Activated CD8-positive, alpha-beta memory T cell treated with anti-CD3 and anti-CD28 coated beads for 24 hours (primary cell): Measurements from ENCODE around the gene EIF6.
A peak's percentile ranks its signal among the peaks of the same experiment; 100 is the strongest.

Source experiments
- DNase-seq: peaks from one replicate; pipeline ENCODE4 v3.0.0-alpha.2; 2020

EIF6 gene

DNA sequence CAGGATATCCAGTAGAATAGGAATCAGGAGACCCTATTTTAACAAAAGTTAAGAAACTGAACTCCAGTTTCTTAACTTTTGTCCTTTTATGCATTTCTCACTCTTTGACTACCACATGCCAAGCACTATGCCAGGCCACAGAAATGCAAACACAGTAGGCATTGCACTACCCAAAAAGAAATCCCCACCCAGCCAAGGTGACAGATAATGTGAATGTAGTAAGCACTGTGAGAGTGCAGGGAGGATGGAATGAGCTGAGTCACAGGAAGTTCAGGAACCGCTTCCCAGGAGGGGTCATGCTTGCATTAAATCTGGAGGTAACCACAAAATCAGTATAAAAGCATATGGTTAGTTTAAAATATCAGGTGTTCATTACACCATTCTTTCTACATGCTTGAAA is 27.7 kb upstream of the EIF6 start:
- DNase-seq = no peak

GRCh38 chr20:35311822-35312221 is 27.2 kb upstream of the EIF6 start:
- no peak for DNase-seq

DNA sequence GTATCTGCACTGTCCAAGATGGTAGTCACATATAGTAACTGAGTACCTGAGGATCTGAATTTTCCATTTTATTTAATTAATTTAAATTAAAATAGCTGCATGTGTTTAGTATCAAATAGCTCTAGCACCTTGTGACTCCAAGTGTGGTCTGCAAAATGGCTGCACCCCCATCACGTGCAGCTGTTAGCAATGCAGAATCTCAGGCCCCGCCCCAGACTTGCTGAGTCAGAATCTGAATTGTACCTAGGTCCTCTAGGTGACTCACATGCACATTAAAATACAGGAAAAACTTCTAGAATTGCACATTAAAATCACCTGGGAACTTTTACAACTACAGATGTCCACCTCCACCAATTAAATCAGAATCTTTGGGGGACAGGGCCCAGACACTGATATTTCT is 26.8 kb upstream of the EIF6 start:
- no peak for DNase-seq

- DNase-seq = no peak
Observed at GRCh38 chr20:35307666-35308653, 23.4 kb upstream of the EIF6 start.

GRCh38 chr20:35306931-35307517 is 22.5 kb upstream of the EIF6 start:
- DNase-seq = no peak

- DNase-seq = peak; percentile 81
Observed at GRCh38 chr20:35305682-35306556, 21.3 kb upstream of the EIF6 start.

DNA sequence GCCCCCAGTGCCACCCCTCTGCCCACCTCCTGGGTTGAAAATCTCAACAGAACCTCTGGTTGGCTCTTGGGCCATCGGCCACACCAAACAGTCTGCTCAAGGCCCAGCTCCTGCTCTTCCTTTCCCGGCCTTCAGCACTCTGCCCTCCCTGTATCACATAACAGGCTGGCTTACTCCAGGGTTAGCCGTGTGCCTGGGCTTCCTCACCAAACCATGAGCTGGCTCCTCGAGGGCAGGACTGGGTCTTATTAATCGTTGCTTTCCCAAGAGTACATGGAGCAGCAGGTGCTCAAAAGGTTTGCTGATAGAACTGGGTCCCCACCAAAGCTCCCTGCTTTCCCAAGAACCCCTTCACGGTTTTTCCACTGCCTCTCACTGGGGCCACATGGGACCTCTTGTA is 20.4 kb upstream of the EIF6 start:
- no peak for DNase-seq

- peak; percentile 90 for DNase-seq
Observed at GRCh38 chr20:35303735-35304491, 19.3 kb upstream of the EIF6 start.

GRCh38 chr20:35303382-35303734 is 18.8 kb upstream of the EIF6 start:
- no peak for DNase-seq

- no peak for DNase-seq
Observed at GRCh38 chr20:35302421-35303335, 18.1 kb upstream of the EIF6 start.

- no peak for DNase-seq
Observed at GRCh38 chr20:35301426-35301825, 16.9 kb upstream of the EIF6 start.

DNA sequence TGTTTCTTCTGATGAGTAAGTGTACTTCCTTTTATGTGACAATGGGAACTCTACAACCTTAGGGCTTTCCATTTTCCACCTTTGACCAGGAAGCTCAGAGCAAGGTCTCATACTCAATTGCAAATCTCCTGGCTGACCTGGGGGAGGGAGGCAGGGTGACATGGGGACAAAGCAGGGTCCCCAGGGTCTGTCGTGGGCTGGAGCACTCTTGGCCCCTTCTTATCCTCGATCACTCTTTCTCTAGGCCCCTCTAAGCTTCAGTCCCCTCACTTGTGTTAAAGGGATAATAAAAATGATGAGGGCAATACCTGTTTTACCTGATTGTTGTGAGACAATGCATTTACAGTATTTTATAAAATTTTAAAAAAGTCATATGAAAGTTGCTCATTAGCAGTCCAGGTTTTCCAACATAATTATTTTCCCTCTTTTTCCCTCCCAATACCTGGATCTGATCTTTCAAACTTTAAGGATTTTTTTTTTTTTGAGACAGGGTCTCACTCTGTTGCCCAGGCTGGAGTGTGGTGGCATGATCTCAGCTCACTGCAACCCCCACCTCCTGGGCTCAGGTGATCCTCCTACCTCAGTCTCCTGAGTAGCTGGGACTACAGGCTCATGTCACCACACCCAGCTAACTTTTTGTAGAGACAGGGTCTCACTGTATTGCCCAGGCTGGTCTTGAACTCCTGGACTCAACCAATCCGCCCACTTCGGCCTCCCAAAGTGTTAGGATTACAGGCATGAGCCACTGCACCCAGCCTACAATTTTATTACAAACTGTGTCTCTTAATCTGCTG is 16.1 kb upstream of the EIF6 start:
- no peak for DNase-seq

- DNase-seq = no peak
Observed at GRCh38 chr20:35299780-35300179, 15.2 kb upstream of the EIF6 start.

GRCh38 chr20:35298264-35298663 is 13.7 kb upstream of the EIF6 start:
- no peak for DNase-seq

DNA sequence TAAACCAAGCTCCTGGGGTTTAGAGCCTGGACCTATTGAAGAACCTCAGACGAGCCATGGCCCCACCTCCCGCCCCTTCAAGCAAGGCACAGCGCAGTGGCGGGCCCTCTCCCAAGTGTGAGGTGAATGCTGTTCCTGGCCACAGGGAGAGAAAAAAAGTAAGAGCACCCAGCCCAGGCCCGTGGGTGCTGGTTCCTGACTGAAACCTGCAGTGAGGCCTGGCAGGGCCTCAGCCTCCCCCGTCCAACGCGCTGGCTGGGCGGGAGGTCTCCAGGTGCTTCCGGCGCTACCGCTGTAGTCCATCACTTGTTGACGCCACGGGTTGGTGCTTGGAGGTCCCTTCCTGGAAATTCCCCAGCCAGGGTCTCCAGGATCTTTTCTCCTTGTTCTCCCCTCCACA is 13.2 kb upstream of the EIF6 start:
- no peak for DNase-seq

DNA sequence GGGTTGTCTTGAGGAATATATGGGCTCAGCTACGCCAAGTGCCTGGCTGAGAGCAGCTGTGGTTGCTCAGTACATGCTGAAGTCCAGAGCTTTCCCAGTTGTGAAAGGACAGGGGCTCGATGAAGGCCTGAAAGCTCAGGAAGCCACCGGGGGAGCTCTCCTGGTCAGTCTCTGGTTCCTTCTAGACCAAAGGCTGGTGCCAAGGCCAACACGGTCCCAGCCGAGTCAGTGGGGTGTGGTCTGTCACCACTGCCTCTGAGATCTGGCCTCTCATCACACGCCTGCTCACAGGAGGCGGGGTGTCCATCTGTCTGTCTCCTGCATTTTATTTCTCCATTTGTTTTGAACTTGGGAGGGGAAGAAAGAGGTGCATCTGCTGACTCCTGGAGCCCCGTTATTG is 12.6 kb upstream of the EIF6 start:
- no peak for DNase-seq

DNA sequence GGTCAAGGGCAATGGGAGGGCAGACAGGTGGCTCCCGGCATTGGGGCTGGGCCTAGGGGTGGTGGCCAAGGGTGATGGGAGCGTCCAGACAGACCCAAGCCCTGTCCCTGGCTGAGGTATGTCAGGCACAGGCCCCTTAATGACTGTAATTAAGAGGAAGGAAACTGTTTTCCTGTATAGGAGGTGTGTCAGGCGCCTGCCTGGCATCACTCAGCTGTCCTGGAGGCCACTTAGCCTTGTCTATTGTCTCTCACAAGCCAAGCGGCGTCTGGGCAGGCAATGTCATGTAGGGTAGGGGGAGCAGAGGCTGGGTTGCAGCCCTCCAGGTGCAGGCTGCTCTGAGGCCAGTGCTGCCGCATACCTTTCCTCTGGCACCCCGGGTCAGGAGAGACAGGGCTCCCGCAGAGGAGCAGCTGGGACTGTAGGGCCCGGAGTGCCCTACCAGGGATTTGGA is 11.6 kb upstream of the EIF6 start:
- no peak for DNase-seq

DNA sequence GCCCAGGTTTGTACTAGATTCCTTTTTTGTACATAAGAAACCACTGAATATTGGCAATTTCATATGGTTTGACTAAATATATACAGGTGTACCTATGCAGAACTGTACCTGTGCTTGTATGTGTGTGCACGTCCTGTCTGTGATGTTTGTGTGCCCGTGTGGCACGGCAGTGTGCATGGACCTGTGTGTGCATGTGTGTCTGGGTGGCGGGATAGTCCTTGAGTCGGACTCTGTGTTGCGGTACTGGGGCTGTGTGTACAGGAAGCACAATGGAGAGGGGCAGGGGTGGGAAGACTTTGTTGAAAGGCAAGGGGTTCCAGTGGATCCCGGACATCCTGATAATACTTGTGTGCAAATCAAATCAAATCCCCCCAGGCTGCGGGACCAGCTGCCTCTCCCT is 11.1 kb upstream of the EIF6 start:
- DNase-seq = no peak

GRCh38 chr20:35295058-35295457 is 10.5 kb upstream of the EIF6 start:
- no peak for DNase-seq

DNA sequence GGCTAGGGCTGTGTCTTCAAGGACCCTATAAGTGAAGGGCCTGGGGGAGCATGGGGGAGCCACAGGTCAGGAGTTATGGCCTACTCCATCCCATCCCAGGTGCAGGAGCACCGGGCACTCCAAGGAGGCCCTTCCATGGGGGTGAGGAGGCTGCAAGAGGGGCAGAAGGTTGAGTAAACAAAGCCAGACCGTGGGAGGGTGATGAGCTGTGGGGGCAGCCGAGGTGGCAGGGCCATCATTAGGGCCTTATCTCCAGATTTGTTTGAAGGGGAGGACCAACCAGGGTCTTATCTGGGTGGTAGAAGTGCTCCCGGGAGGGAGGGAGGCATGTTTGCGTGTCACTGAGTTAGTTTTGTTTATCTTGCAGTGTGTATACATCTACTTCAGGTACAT is 9.7 kb upstream of the EIF6 start:
- no peak for DNase-seq
